Stimulated activated CD8-positive, alpha-beta memory T cell treated with anti-CD3 and anti-CD28 coated beads, Interleukin-4, amount 100 ng/mL, for 1 hour (primary cell): Measurements from ENCODE around the gene MCFD2.

ENCODE experiments used
- DNase-seq, 2 donors: peaks; one replicate each; pipeline ENCODE4 v3.0.0-alpha.2; 2020; ENCODE audit warnings: low read depth in 2 of 2, low spot score in 1 of 2

The MCFD2 gene

DNA sequence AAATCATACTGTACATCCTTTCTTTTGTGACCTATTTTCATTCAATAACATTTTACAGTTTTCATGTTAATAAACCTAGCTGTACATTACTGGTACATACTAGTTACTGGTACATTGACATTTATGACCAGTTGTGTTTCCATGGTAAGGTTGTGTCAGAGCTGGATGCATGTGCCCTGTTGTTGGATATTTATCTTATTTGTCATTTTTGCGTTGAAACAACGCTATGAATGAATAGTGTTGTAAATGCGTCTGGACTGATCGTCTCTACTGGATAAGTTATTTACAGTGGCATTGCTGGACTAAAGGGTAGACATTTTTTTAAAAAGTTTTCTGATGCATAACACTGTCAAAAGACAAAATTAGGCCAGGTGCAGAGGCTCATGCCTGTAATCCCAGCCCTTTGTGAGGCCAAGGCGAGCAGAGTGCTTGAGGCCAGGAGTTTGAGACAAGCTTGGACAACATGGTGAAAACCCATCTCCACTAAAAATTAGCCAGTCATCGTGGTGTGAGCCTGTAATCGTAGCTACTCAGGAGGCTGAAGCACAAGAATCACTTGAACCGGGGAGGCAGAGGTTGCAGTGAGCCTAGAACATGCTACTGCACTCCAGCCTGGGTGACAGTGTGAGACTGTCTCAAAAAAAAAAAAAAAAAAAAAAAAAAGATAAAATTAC, 40.2 kb downstream of the MCFD2 start:
- DNase-seq: no peak

DNA sequence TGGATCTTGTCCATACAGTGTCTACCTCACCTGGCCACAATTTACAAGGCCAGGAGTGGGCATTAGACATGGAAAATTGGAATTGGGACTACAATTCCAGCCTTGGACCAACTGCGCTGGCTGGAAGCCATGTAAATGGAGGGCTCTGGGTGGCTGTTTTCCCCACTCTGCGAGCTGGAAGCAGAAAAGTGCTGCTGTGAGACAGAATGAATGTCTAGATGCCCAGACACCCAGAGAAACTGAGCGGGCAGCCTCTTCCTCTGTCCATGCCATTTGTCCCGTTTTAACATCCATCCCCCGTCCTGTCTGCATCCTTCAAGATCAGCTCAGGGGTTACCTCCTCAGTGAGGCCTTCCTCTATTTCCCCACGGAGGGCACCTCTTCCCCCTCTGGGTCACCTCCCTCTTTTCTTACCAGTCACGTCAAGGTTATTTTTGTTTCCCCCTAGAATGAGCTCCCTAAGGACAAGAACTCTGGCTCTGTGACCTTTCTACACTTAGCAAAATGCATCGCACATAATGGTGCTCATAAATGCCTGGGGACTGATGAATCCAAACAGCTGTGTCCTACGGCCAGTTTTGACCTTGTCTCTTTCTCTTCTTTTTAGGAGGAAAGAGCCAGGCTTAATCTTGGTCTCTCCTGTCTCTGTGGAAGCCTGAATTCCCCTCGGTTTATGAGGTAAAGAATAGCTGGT, 41.2 kb downstream of the MCFD2 start:
- no peak for DNase-seq

DNA sequence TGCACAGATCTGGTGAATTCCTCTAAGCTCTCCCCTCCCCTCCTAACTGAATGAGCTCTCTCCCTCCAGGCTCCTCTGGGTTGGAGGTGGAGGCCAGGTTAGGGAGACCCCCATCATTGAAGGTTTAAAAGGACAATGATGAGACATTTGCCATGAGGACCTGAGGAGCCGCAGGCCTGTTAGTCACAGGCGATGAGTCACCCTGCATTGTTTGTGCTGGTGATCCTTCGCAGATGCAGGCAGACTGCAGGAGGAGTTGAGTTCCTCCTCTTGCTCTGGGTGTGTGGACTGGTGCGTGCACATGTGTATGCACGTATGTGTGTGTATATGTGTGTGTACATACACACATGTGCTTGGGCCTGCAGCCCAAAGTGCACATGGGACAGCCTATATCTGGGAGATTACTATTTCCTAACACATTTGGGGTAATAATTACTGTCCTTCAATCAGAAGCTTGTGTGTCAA, 42.0 kb downstream of the MCFD2 start:
- no peak for DNase-seq

DNA sequence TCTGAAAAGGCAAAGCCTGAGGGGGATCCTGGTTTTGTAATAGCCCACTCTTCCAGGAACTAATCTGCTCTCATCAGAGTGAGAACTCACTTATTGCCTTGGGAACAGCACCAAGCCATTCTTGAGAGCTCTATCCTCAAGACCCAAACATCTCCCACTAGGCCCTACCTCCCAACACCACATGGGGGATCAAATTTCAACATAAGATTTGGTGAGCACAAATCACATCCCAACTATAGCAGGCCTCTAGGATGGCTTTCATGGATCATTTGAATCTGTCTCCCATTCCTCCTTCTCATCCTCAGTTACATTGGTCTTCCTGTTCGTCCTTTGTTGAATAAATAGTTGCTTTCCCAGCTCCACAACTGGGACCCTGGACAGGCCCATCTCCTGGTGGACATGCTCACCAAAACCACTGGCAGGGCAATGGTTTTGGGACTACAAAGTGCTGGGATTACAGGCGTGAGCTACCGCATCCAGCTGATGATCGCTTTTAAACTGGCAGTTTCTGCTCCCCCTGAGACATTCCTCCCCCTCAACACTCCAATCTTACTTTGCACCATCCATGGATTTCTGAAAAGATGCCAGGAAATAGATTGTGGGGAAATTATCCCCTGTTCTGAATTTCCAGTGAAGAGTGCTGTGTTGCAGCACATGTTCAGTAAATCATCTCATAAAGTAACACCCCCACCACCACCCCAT, 42.6 kb downstream of the MCFD2 start:
- DNase-seq: no peak

DNA sequence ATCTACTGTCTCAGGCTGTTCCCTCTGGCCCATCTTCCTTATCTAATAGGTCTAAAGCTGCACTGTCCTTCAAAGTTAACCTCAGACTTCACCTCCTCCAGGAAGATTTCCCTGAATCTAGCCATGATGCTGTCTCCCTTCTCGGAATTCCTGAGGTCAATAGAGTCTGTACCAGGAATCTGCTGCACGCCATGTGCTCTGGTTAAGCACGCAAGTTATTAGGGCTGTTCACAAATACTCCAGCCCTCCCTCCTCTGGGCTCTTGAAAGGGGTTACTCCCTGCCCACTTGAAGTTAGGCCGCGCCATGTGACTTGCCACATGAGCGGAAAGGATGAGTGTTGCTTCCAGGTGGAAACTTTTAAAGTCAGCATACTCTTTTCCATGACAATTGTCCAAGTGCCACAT, 43.6 kb downstream of the MCFD2 start:
- DNase-seq: no peak

DNA sequence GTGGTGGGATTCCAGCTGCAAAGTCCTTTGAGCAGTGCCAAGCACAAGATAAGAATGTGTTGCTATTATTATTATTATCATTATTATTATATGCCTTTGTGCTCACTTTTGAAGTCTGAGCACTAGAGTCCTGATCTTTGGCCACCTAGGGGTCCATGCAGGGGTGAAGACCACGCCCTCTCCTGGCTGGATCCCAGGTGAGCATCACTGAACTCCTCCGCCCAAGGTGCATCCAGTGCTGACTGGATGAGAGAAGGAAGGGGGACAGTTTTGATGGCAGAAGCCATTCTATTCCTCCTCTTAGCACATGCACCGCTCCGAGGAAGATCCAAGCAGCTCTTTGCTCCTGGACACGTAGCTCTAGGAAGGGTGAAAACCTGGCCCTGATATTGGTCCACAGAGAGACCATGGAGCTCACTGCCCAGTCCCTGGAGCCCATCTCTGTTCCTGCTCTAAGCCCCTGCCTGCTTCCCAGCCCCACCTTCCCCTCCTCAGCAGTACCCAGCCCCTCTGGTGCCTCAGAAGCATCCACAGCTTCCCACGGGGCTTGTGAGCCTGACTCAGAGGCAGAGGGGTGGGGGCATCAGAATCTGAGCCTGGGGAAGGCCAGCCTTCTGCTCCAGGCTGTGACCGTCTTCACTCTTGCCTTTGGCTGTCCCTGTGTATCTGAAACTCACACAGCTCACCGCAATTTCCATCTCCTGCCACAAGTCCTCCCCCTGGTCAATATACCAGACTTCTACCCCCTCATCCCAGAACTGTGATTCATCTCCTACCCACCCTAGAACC, 45.4 kb downstream of the MCFD2 start:
- DNase-seq: no peak

DNA sequence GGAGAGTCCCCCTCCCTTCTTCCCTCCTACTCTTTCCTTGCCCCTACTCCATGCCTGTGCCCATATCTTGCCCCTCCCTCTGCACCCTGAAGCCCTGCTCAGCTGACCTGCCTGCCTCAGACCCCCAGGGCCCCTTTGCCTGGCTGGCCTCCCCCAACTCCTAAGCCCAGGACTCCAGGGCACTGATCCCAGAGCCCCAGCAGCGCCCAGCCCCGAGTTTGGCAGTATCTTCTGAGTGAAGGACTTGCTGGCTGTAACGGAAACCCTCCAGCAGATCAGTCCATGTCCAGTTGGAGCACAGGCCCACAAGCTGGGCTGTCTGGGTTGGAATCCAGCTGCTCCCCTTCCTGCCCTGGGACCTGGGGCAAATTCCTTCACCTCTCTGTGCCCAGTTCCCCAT, 46.0 kb downstream of the MCFD2 start:
- DNase-seq: no peak

DNA sequence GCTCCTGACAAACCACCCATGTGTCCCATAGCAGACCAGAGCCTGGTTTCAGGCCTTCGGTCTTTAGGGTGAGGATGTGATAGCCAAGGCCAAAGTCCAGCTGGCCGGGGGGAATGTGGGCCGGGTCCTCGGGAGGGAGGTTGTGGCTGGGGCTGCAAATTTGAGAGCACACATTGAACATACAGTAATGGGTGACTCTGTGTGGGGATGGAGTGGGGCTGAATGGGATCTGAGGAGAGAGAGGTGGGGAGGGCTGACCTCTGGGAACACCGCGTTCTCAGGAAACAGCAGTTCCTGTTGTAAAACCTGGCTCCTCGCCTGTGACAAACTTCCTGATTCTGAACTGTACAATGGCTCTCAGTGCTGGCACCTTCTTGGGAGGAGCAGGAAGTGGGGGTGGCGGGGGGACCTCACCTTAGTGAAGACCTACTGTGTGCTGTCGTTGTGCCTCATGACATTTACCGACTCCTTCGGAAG, 48.8 kb downstream of the MCFD2 start:
- no peak for DNase-seq

DNA sequence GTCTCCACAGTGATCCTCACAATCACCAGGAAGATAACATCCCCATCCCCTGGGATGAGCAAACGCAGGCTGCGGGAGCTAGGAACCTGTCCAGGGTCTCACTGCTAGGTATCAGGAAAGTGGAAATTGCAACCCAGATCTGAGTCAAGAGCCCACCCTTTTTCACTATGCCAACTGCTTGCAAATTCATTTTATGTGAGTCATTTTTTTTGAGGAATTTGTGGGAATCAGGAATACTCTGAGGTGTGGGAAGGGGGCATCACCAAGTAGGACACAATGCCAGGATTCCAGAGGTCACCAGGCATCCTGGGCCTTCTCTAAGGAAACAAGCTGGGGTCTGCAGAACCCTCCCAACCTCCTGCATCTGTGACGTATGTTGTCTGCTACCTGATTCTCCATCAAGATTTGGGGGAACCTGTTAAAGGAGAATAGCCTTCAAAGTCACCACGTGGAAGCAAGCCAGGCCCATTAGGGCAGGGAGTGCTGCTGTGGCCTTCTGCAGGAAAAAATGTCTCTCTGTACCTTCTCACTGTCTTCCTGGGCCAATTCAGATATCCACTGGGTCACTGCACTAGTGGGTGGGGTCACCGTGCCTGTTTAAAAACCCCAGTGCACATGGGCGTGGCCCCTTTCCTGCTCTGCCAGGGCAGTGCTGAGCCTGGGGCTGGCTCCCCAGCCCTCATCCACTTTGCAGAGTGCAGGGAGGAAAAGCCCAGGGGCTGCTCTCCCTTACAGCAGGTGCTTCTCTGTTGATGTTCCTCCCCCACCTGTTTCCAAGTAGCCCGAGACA, 50.2 kb downstream of the MCFD2 start:
- DNase-seq: no peak

DNA sequence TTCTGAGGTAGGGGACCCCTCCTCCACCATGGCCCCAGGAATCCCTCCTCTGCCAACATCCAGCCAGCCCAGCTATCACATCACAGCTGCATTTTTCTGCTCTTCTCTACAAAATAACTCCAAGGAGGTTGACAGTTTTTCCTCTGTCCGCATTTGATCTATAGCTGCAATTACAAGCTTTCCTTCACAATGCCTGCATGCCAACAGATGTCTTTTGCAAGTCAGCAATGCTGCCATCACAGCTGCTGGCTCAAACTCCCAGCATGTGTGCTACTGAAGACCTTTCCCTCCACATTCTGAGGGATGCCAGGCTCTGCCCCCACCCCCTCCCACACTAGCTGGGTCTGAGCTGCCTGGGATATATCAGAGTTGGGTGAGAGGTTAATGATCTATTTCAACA, 51.7 kb downstream of the MCFD2 start:
- no peak for DNase-seq

DNA sequence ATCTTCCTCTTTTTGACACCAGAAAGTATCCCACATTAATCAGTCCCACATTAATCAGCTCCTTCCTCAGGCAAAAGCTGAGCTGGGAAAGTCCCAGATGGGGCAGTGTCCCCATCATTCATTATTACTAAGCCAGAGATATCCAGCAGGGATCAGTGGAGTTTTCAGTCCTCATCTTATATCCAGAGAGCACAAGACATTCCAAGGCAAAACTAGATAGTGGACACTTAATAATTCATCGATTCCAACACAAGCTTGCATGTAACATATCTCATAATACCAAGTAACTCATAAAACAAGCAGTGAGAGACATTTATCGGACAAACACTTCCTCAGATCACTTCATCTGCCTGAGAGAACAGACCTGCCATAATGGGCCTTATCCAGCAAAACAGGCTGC, 53.1 kb downstream of the MCFD2 start:
- no peak for DNase-seq

DNA sequence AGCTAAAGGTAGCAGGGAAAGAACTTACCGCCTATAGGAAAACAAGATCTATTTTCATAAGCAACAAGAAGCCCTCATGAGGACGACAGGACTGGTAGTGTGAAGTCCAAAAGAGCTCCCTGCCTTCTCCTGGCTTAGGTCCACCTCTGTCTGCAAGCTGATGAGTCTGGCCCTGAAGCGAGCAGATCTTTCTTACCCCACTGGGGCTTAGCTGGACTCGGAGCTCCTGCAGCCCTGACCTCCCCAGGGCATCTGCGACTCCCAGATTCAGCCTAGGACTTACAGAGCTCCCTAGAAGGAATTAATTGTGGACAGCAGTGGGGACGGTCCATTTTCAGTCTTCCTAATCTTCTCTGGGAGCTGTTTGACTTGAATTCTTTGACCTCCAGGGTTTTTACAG, 53.7 kb downstream of the MCFD2 start:
- DNase-seq: no peak

DNA sequence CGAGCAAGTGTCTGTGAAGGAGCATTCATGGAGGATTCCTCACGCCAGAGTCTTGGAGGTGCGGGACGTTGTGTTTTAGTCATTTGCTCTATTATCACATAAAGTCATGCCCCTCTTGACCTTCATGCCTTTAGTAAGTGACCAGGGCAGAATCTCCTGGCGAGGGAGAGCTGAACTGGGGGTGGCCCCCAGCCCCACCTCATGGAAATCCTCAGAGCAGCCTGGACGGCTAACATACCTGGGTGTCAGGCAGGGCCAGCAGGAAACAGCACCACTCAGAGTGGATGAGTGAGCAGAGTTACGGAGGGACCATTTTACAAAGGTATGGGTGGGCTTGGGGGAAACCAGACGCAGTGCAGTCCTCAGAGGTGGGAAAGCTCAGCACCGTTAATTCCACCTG, 56.1 kb downstream of the MCFD2 start:
- DNase-seq: no peak

DNA sequence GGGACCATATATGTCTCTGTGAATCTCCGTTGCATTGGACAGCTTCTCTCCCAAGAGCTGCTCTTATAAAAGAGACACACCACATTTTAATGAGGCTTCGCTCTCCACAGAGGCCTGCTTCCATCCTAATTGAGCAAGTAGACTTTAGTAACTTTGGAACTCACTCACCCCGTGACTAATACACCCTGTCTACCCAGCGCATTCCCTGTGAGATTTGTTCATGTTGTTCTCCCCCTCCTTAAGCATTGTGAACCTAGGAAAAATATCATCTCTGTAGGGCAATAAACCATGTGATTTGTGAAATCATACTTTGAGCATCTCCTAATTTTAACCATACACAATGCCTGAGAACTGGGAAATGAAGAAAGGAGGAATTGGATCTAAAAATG, 56.9 kb downstream of the MCFD2 start:
- DNase-seq: no peak

DNA sequence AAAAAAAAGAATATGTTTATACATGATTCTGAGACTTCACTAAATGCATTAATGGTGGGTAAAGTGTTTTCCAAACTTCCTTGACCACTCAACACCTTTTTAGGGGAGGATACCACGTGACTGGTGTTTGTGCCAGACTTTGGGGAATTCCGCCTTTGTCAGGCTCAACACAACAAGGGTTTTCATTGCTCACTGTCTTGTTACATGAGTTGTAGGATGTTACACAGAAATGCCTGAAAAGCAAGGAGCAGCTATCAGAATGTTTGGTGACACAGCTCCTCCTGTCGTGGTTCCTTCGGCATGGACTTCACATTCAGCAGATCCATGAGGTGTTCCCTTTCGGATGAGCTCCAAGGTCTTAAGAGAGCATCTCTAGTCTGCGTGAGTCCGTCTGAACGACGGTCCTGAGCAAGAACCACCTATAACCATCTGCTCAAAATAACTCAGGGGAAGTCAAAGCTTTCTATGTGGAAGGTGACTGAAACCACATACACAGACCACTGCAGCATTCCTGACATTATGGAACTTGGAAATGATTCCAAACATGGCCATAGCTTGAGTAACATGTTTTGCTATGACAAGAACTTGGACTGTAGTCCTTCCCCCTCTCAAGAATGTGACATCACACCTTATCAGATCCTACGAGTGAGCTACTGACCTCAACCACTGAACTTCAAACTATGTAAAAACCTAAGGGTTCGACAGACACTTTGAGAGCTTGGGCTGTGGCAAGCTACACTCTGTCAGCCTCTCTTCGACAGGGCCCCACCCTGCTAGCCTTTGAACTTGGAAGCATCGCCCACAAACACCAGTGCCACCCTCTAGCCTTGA, 57.5 kb downstream of the MCFD2 start:
- DNase-seq: no peak

DNA sequence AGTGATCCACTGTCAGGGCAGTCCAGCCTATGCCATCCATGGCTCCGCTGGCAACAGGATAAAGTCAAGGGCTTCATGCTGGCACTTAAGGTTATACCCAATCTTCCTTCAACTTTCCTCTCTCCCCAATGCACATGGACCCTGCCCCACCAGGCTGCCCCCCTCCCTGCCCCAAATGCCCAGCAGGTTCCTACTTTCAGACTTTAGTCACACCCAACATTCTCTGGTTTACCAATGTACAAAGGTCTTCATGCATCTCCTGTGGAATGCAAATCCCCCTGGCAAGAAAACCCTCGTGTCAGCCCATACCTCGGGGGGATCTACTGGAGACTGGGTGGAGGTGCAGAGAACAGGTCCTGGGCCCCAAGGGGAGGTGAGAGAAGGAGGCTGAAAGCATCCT, 59.3 kb downstream of the MCFD2 start:
- DNase-seq: no peak

DNA sequence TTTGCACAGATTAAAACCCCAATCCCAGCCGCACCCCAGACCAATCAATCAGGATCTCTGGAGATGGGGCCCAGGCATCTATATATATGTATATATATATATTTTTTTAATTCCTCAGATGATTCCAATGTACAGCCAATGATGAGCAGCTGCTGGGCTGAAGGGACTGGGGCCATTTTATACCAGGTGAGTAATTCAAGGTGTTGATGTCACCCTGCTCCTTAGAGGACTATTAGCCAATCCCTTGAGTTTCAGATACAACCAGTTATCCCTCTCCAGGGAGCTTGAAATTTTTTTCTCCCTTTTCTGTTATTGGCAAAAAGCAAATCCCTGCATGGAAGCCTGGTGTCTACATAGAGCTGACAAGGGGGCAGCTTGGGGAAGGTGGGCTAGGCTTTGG, 59.8 kb downstream of the MCFD2 start:
- DNase-seq: no peak

DNA sequence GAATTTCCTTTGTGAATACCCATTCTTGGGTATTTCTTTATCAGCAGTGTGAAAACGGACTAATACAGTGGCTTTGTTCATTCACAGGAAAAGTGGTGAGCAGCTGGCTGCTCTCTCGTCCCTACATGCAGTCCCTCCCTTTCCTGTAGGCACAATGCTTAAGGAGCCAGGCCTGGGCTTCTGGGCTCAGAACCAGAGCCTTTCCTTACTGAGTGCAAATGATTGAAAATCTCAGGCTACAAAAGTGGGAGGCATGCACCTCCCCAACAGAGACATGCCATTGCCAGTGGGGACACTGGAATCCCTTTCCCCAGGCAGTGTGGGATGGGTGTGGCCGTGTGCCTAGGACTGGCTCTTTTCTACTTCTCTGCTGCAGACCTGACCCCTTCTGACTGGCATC, 61.3 kb downstream of the MCFD2 start:
- no peak for DNase-seq

DNA sequence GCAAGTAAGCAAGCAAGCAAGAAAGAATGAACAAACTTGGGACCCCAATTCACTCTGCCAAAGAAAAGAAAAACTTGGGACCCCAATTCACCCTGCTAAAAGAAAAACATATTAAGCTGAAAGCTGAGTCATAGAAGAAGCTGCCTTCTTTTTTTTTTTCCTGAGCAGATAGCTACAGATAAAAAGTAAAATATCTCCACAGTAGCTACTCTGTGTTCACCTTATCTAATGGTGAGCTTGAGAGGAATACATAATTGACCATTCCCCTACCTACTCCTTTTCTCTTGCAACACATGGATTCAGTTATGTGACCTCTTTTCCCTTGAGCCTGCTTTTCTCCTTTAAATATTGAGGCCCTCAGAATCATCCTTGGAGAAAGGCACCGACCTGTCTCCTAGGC, 63.0 kb downstream of the MCFD2 start:
- no peak for DNase-seq

DNA sequence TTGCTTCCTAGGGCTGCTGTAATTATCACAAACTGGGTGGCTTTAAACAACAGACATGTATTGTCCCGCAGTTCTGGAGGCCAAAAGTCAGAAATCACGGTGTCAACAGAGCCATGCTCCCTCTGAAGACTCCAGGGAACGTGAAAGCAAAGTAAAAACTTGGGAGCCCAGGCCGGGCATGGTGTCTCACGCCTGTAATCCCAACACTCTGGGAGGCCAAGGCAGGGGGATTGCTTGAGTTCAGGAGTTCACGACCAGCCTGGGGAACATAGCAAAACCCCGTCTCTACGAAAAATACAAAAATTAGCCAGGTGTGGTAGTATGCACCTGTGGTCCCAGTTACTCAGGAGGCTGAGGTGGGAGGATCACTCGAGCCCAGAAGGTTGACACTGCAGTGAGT, 63.5 kb downstream of the MCFD2 start:
- DNase-seq: no peak
